ENCODE measurements around the gene CBL.
"Not testable (repeated sequence)": the region's sequence is repeated elsewhere in the genome, so short reads cannot be mapped to it uniquely, and the experiment has no call there.

CBL gene

DNA sequence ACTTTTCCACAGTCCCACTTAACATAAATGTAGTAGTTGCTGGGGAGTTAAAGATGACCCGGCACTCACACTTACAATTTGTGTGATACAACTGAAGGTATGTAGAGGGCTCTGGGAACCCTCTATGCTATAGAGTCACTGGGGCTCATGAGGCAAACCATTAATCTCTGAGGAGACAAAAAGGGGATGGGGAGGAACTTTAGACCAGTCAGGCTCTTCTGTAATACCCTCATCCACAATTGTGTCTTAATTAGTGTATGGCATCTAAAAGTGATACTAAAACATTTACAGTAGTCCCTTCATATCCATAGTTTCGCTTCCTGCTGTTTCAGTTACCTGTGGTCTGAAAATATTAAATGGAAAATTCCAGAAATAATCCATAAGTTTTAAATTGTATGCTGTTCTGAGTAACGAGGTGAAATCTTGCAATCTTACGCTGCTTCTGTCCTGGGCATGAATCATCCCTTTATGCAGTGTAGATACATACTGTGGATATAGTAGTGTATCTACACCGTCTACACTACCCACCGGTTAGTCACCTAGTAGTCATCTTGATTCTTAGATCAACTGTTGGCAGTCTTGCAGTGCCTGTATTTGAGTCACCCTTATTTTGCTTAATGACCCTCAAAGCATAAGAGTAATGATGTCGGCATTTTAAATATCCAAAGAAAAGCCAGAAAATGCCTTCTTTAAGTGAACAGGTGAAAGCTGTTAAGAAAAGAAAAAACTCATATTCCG lies 12.2 kb downstream of the CBL start:
- no peak for DNase-seq

DNA sequence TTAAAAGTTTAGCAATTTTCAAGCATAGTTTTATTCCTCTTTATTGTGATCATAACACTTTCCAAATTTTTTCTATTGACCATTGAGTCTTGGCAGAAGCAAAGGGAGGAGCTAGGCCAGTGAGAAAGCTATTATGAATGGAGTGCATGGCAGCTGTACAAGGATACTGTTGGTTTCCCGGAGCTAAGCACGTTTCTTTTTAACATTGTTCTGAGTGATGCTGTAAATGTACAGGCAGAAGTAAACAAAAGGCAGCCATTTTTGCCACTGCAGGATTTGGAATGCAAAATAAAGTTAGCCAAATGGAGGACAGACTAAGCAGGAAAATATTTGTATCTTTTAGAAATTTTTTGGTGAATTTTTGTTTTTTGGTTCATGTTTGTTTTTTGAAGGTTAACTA lies 16.2 kb downstream of the CBL start:
- DNase-seq, result peak; percentile 48

DNA sequence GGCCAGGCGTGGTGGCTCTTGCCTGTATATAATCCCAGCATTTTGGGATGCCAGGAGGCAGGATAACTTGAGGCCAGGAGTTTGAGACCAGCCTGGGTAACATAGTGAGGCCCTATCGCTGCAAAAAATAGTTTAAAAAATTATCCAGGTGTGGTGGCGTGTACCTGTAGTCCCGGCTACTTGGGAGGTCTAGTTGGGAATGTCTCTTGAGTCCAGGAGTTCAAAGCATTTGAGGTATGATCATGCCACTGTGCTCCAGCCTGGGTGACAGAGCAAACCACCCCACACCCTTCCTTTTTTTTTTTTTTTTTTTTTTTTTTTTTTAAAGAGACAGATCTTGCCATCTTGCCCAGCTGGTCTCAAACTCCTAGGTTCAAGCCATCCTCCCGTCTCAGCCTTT lies 16.8 kb downstream of the CBL start:
- DNase-seq, result no peak

DNA sequence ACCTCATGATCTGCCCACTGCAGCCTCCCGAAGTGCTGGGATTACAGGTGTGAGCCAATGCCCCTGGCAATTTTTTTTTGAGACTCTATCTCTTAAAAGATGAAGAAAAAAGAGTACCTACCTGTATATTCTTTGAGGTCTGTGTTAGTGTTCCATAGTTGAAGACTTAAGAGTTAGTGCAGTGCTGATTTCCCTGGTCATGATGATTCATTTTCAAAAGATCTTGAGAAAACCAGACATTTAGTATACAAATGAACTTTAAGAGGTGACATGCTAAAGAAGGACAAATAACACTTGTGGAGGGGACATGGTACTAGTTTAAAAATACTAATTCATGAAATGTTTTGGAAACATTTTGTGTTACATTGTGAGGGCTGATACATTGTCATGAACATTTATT lies 17.7 kb downstream of the CBL start:
- no peak for DNase-seq

DNA sequence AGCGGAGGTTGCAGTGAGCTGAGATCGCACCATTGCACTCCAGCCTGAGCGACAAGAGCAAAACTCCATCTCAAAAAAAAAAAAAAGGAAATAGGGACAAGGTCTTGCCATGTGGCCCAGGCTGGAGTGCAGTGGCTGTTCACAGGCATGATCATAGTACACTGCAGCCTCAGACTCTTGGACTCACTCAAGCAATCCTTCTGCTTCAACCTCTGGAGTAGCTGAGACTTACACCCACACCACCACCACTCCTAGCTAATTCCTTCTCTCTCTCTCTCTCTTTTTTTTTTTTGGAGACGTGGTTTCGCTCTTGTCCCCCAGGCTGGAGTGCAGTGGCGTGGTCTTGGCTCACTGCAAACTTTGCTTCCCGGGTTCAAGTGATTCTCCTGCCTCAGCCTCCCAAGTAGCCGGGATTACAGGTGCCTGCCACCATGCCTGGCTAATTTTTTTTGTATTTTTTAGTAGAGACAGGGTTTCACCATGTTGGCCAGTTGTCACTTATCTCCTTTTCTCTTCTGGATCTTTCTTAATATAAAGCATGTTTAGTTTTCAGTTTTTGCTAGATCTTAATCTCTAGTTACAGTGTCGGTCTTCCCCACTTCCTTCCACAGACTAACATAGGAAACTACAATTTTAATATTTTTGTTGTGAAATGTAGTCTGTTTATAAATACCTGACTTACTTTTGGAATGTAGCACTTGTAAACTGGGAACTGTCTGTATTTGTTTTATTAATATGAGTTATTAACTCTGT lies 22.6 kb downstream of the CBL start:
- not testable (repeated sequence) for DNase-seq

DNA sequence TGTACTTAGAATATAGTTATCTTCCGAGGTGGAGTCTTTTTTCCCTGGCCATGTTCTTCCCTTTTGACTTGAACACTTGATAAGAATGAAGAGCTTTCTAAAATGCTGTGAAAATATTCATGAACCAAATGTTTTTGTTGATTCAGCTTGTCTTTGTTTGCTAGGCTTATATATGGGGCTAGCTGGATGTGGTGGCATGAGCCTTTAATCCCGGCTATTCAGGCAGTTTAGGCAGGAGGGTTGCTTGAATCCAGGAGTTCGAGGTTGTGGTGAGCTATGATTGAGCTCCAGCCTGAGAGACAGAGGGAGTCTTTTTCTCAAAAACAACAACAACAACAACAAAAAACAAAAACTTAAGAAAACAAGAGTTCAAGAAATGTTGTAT lies 23.1 kb downstream of the CBL start:
- DNase-seq, result no peak

DNA sequence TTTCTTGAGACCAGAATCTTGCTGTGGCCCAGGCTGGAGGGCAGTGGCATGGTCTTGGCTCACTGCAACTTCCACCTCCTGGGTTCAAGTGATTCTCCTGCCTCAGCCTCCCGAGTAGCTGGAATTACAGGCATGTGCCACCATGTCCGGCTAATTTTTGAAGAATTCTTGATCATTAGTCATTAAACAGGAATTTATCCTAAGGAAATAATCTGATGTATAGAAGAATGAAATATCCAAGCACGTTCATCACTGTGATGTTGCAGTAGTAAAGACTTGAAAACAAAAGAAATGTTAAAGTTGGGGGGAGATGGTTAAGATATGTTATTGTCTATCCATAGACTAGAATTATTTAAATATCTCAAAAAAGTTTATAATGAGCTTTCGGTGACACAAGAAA lies 23.6 kb downstream of the CBL start:
- DNase-seq, result no peak

DNA sequence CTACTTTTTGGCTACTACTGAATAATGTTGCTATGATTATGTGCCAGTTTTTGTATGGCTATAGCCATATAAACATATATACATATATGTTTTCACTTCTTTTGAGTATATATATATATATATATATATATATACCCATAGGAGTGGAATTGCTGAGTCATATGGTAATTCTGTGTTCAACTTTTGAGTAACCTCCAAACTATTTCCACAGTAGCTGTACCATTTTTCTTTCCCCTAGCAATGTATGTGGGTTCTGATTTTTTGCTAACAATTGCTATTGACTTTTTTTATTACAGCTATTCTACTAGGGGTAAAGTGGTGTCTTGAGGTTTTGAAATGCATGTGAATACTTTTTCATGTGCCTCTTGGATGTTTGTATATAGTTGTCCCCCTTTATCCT lies 30.4 kb downstream of the CBL start:
- no peak for DNase-seq

DNA sequence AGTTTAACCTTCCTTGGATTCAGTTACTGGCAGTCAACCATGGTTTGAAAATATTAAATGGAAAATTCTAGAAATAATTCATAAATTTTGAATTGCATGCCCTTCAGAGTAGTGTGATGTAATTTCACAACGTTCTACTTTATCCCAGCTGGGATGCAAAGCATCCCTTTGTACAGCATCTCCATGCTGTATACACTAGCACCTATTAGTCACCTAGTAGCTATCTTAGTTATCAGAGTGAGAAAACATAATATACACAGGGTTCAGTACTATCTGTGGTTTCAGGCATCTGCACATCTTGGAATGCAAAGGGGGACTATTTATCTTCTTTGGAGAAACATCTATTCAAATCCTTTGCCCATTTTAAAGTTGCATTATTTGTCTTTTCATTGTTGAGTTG lies 30.8 kb downstream of the CBL start:
- no peak for DNase-seq

DNA sequence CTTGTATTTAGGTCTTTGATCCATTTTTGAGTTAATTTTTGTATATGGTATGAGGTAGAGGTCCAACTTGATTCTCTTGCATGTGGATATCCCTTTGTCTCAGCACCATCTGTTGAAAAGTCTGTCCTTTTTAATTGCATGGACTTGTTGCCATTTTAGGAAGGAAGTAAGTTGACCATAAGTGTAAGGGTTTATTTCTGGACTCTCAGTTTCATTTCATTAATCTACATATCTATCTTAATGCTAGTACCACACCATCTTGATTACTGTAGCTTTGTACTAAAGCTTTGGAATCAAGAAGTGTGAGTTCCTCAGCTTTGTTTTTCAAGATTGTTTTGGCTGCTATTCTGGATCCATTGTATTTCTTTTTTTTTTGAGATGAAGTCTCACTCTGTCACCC lies 31.4 kb downstream of the CBL start:
- DNase-seq, result no peak

DNA sequence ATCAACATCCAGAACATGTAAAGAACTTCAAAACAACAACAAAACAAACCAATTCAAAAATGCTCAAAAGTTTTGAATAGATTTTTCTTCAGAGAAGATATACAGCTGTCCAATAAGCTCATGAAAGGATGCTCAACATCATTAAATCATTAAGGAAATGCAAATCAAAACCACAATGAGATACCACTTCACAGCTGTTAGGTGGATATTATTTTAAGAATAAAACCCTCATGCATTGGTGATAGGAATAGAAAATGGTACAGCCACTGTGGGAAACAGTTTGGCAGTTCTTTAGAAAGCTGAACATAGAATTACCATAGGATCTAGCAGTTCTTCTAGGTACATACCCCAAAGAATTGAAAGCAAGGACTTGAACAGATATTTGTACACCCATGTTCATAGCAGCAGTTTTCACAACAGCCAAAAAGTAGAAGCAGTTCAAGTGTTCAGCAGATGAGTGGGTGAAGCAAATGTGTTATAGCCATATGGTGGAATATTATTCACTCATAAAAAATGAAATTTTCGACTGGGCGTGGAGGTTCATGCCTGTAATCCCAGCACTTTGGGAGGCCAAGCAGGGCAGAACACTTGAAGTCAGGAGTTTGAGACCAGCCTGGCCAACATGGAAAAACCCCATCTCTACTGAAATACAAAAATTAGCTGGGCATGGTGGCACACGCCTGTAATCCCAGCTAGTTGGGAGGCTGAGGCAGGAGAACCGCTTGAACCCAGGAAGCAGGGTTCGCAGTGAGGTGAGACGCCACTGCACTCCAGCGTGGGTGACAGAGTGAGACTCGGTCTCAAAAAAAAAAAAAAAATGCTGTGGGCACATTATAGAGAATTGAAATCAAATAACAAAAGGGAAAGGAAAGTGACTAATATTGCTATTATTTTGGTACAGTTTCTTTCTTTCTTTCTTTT lies 42.9 kb downstream of the CBL start:
- no peak for DNase-seq

DNA sequence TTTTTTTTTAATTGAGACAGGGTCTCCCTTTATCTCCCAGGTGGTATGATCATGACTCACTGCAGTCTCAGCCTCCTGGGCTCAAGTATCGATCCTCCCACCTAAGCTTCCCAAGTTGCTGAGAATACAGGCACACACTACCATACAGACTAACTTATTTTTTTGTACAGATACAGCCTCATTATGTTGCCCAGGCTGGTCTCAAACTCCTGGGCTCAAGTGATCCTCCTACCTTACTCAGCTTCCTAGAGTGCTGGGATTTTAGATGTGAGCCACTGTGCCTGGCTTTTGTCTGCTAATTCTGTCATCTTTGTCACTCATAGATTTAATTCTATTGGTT lies 43.5 kb downstream of the CBL start:
- no peak for DNase-seq

DNA sequence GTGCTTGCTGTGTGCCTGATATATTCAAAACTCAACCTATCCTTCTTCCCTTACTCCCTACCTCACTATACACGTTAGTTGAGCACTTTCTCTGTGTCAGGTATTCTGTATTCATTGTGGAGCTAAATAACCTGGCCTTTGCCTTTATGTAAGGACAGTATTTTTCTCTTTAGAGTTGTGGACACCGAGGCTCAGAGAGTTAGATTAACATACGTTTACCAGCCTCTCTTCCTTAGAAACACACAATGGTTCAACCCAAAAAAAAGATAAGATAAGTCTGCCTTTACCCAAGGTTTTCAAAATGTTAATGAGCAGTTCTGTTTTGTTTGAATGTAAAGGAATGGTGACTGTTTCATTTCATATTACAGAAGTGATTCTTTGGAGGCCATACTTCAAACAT lies 45.0 kb downstream of the CBL start:
- no peak for DNase-seq

DNA sequence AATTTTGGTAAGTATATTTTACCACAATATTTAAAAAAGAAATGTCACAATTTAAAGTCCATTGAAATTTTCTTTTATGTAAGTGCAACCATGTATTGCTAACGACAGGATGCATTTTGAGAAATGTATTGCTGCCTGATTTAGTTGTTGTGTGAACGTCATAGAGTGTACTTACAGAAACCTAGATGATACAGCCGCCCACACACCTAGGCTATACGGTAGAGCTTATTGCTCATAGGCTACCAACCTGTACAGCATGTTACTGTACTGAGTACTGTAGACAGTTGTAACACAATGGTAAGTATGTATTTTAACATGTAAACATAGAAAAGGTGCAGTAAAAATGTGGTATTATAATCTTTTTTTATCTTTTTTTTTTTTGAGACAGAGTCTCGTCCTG lies 48.1 kb downstream of the CBL start:
- no peak for DNase-seq

DNA sequence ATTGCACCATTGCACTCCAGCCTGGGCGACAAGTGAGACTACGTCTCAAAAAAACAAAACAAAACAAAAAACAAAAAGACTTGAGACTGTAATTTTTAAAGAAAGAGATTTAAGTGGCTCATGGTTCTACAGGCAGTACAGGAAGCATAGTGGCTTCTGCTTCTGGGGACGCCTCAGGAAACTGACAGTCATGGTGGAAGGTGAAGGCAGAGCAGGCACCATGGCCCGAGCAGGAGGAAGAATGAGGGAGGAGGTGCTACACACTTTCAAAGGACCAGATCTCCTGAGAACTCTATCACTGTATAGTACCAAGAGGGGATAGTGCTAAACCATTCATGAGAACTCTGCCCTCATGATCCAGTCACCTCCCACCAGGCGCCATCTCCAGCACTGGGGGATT lies 52.0 kb downstream of the CBL start:
- DNase-seq, result no peak

DNA sequence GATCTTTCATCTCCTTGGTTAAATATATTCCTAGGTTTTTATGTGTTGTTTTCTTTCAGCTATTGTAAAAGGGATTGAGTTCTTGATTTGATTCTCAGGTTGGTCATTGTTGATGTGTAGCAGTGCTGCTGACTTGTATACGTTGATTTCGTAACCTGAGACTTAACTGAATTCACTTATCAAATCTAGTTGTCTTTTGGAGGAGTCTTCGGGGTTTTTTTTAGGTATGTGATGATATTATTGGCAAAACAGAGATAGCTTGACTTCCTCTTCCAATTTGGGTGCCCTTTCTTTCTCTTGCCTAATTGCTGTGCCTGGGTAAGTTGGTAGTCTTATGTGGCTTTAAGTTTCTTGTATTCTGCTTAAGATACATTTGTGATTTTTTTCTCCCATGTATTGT lies 52.8 kb downstream of the CBL start:
- no peak for DNase-seq

DNA sequence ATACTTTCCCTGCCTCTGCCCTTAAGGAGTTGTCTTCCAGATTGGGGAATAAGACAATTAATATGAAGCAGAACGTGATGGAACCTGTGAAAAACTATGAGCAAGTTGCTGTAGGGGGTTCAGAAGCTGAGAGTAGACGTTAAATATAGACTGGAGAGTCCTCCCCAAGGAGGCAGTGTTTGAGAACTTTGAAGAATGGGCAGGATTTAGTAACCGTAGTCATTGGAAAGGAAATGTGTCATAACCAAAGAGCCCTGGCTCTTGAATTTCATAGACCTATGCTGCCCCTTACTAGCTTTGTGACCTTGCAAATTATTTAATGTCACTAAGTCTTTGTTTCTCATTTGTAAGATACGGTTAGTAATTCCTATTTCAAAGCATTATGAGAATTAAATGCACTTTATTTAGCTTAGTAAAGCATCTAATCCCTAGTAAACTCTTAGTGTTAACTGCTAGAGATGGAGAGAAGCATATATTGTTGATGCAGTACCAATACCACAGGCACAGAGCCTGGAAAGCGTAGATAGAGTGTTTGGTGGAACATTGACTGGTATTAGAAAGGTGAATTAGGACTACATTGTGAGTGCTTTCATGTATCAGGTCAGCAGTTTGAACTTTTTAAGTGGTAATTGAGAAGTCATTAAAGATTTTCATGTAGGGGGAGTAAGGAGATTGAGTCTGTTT lies 56.7 kb downstream of the CBL start:
- no peak for DNase-seq

DNA sequence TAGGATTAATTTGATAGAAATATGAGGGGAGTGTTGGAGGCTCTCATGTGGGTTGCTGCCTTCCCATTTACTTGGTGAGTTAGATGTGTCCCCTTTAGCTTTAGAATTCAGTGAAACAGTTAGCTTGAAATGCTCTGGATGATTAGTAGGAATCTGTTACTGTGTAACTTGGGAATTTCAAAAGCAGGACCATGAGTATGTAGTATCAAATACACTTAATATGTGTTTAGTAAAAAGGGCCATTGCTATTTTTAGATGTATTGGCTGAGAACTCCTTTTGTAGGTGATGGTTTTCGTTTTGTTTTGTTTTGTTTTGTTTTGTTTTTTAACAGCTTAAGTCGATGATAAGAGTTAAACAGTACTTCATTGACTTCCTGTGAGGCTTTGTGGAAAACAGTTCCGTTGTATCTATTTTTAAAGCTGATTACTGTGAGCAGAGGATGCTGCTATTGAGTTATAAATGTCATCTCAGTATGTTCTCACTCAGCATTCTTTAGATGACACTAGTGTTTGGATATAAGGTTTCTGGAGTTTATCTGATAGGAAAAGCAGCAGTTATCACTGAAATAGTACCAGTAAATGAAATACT lies 57.3 kb downstream of the CBL start:
- DNase-seq, result no peak

DNA sequence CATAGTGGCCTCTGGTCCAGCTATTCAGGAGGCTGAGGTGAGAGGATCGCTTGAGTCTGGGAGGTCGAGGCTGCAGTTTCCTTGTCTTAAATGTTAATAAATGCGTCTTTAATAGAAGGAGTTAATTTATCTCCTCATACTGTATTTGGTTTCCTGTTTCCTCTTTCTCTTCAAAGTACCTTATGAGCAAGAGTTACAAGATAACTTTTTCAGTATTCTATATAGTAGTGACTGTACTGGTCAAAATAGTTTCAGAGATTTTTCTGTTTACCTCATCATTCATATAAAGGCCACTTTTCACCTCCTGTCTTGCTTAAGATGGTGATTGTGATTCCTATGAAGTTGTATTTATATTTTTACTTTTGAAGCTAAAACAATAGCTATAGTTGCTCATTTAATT lies 59.9 kb downstream of the CBL start:
- no peak for DNase-seq

DNA sequence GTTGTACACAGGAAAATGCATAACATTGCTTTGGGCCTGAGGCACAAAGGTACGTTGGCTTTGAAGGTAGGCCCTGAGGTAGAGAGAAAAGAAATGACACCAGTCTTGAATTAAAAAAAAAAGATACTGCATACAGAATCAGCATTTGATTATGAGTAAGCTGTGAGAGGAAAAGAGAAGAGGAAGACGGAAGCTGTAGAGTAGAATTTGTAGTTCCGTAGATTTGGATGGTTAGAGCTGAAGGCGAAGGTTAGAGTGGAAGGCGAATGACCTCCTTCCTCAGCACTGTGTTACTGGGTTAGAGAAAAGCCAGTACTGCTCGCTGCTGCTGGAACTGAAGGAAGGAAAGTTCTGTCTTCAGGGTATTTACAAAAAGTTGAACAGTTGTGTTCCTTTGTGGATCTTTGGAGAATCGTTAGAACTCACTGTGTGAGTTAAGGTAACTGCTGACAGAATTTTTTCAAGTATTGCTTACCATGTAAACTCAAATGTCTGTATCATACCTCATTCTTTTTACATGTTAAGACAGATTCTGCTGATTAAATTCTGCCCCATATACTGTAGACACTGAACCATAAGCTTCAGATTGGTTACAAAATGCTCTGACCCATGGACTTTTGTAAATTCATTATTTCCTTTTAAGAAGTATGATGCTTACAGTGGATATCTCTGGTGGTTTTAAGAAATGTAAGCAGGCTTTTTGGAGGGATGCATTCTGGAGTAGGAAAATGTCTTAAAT lies 60.5 kb downstream of the CBL start:
- DNase-seq, result no peak

DNA sequence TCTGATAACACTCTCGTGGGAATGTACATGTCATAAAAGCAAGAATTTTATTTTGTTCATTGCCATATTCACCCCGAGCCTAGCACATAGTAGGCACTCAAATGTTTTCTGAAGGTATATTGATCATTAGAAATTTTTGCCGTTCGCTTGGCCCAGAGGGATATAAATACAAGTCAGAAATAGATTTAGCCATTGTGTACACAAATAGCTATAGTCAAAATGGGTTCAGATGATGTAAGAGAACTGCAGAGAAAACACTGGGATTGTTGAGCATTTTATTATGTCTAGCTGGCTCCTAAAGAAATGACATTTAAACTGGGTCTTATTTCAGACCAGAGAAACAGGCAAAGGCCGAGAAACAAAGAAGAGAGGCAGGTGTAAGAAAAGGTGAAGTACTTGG lies 61.5 kb downstream of the CBL start:
- no peak for DNase-seq

DNA sequence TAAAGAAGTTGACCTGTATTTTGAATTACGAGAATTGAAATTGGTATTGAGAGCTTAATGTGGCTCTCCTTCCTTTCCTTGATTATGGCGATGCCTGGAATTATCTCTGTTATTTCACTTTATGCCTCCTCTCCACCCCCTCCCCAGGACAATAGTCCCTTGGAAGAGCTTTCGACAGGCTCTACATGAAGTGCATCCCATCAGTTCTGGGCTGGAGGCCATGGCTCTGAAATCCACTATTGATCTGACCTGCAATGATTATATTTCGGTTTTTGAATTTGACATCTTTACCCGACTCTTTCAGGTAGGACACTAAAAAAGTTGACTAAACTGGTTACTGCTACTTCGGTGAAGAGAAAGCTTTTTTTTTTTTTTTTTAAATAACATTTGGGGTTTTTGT lies 67.6 kb downstream of the CBL start:
- DNase-seq, result no peak

Measured in femur (tissue), 1 donor.